G401.6 (cell line): ENCODE results near the gene CA9.

Source experiments
- FAIRE-seq: peaks from 2 replicates; lab custom pipeline; 2012; peaks lifted over from hg19 to GRCh38; lab: Jason Lieb, UNC

The CA9 gene

GRCh38 chr9:35717132-35717870 is 43.6 kb downstream of the CA9 start:
- FAIRE-seq: no peak

DNA sequence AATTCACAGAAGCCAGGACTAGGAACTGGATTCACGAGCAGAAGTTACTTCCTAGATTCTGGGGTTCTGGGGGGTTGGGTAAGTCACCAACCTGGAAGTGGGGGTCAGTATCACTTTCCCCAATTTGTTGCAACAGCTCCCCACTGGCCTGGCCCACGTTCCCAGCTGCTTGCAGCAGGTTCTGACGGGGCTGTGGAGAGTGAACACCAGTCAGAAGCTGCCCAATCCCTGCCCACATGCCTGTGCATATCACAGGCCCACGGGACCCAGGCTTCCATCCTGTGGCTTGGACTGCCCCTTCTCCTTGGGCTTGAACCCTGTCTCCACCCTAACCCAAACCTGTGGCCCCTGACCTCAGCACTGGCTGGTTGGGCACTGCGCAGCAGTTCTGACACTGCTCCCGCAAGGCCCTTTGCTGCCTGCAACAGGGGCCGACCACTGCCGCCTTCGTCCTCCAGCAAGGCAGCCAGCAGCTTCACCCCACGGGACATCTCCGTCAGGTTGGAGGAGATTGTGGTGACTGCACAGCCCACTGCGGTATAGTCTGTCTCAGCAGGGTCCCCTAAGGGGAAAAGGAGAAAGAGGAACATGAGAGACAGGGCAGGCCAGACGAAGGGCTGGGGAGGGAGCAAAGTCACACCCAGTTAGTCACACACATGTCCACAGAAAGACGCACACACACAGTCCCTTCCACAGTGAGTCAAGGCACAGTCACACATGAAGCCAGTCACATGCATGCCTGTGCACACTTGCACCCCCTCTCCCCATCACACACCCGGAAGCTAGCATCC is 45.2 kb downstream of the CA9 start:
- no peak for FAIRE-seq

- FAIRE-seq: no peak
Observed at GRCh38 chr9:35719546-35719945, 45.8 kb downstream of the CA9 start.

DNA sequence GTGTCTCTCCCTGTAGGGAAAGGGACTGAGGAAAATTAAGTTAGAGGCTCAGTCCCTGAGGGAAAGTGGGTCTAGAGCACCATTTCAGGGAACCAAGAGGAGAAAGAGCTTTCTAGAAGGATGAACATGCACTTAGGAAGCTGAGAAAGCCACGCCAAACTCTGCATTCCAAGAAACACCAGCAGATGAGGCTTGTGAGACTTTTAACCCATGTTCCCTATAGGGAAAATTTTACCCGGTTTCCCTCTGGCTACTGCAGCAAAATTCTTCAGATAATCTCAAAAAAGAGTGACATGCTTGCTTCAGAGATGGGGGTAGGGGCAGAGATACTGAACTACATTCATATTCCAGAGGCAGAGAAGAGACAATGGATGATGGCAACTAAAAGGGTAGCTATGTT is 49.7 kb downstream of the CA9 start:
- FAIRE-seq: no peak

DNA sequence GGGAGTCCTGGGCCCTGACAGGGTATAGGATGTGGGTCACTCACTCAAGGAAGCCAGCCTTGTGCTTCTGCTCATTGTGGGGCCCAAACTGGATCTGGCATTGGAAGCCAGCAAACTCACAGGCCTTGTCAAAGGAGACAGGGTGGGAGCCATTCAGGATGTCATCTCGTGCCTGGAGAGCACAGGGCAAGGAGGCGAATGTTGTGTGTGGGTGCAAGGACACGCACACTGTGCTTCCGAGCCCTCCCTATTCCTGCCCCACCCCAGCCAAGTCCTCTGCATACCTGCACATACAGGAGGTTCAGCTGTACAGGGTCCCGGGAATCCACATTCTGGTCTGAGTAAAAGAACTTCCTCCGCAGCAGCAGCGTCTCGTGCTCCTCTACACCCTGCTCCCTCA is 50.2 kb downstream of the CA9 start:
- FAIRE-seq: no peak

DNA sequence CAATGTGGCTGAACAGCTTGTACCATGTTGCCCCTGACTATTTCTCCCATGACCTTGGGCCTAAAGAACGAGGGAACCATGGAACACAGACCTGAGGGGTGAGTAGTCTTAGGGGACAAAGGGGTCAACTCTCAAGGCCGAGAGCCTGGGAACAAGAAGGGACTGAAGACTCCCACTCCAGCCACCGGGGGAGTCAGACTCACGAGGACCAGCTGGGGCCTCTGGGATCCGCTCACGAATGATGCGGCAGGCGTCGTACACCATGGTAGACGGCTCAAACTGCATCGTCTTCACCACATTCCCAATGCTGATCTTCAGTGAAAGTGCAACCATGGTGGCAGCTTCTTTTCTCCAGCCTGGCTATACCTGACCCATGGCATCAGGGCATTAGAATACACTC is 51.6 kb downstream of the CA9 start:
- no peak for FAIRE-seq

DNA sequence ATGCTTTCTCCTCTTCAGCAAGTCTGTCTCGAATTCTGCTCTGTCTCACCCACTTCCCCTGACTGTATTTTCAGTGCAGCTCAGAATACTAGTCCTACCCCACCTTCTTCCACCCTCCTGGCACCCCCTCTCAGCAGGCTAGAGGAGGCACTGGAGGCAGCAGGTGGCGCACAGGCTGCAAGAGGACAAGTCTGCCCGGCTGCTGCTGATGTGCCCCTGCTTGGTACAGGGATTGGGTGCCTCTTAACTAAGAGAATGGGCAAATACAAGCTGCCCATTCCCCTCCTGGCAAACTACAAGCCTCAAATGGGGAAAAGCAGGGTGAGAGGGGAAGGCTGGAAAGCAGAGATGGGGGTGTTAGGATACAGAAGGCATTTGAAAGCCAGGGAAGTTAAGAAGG is 53.2 kb downstream of the CA9 start:
- no peak for FAIRE-seq

DNA sequence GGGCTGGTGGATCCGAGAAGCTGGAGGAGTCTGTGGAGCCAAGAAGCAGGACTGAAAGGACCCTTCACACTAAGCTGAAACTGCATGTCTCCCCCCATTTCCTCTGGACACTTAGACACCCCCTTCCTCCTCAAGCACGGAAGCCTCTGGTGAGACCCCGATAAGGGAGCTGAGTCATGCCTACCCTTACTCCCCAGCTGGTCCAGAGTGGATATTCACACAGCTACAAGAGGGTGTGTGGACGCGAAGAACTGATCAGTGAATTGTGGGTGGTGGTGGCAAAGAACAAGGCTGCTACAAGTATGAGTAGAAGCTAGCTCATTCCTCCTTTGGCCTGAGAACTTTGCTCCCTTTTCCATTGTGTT is 53.9 kb downstream of the CA9 start:
- FAIRE-seq: no peak

DNA sequence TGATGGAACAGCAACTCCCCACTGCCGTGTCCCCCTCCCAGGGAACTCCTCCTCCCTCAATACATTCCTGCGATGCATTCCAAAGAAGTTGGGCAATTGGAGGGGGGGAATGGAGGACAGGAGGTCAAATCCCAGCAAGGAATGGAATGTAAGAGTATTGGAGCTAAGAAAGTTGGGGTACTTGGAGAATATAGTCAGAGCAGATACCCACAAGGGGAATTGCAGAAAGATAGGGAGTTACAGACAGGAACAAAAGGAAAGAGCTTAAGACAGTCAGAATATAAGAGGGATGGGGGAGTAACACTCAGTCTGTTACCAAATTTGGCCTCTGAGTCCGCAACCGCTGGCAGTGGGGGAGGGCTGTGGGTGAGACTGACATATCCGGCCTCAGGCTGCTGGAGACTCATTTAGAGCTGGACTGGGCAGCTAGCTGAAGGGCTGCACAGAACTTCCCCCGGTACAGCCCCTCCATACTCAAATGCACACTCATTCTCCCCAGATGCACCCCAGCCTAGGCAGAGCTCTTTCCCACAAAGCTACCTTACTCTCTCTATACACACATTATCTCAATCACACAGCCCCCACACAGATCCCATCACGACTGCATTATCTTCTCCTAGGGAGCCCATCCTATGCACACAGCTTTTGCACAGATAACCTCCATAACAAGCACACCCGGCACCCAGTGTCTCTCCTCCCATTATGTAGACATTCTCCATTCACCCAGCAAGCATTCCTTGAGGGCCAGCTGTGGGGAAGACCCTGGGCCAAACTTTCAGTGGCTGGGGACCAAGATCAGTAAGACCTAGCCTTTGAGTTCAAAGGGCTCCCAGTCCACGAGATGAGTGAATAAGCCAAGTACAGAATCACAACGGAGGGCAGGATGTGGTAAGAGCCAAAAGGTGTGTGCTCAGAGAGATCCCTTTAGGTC is 54.6 kb downstream of the CA9 start:
- FAIRE-seq: no peak

GRCh38 chr9:35729101-35729500 is 55.4 kb downstream of the CA9 start:
- FAIRE-seq: no peak

DNA sequence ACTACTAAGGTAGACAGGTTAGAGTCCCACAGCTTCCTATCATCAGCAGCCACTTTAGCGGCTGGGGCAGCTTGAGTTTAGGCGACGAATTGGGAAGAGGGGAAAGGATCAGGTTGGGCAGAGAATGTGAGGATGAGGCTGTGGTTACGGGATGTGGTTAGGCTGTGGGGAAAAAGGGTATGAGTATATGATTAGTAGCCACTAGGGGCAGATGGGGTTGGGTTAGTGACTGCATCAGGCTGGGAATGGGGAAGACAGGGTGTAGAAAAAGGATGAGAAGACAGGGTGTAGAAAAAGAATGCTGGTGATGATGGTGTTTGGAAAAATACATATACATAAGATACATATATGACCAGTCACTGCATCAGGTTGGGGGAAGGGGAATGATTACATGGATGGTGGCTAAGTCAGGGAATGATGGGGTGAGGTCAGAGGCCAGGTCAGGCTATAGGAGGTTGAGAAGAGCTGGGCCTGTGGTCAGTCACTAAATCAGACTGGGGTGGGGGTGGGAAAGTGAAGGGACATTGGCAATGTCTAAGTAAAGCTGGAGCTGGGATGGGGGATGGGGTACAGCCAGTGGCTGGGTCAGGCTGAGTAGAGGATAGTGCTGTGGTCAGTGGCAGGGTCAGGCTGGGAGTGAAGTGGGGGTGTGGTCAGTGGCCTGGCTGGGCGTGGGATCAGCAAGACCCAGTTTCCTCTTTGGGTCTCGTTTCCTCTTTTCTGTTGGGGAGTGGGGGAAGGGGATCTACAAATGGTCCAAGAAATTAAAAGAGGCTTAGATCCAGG is 56.2 kb downstream of the CA9 start:
- no peak for FAIRE-seq

DNA sequence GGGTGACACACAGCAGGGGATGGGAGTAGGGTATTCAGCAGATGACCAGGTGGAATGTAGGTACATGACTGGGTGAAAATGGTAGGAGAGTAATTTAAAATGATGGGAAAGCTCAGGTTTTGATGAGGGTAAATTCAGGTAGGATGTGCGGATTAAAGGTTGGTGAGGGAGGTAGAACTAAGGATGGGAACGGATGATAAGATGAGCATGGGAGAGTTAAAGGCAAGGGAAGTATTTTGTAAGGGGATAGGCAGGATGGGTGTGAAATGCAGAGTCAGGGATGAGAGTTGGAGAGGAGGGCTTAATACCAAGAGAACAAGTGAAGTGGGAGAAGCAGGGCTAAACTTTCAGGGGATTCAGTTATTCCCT is 56.7 kb downstream of the CA9 start:
- FAIRE-seq: no peak
